Neuronal stem cell (in vitro differentiated cells): Measurements from ENCODE around the gene ZNF597. TPM values are rescaled to one million over a fixed set of nuclear protein-coding genes. Genes with fewer than 3 reads are reported as not detected.

Experiments
- DNase-seq: peaks from one replicate; pipeline ENCODE4 v3.0.0-alpha.2; 2013; ENCODE audit warnings: low spot score
- H2AFZ ChIP-seq: one replicate; pipeline ENCODE4 v1.6.1; 2013; ENCODE audit warnings: mild to moderate bottlenecking, low read length, inconsistent platforms
- H2AK5ac ChIP-seq: 2 replicates; pipeline ENCODE4 v1.6.1; 2013; ENCODE audit warnings: low read depth, mild to moderate bottlenecking, inconsistent platforms, low read length, moderate library complexity, mixed read lengths
- H2BK120ac ChIP-seq: 2 replicates; pipeline ENCODE4 v1.6.1; 2013; ENCODE audit warnings: low read depth, mild to moderate bottlenecking, inconsistent platforms, low read length, moderate library complexity, mixed read lengths
- H2BK12ac ChIP-seq: one replicate; pipeline ENCODE4 v1.6.1; 2013; ENCODE audit warnings: low read length, inconsistent platforms
- H2BK15ac ChIP-seq: 2 replicates; pipeline ENCODE4 v1.6.1; 2013; ENCODE audit warnings: mild to moderate bottlenecking, low read length, inconsistent platforms, mixed read lengths
- H2BK5ac ChIP-seq: one replicate; pipeline ENCODE4 v1.6.1; 2013; ENCODE audit warnings: inconsistent platforms, mild to moderate bottlenecking, low read length, moderate library complexity
- H3K14ac ChIP-seq: one replicate; pipeline ENCODE4 v1.6.1; 2013; ENCODE audit warnings: low read length, inconsistent platforms
- H3K18ac ChIP-seq: 2 replicates; pipeline ENCODE4 v1.6.1; 2013; ENCODE audit warnings: low read length, inconsistent platforms
- H3K23ac ChIP-seq: 2 replicates; pipeline ENCODE4 v1.6.1; 2013; ENCODE audit warnings: low read depth, mild to moderate bottlenecking, mixed read lengths, low read length, inconsistent platforms; ENCODE audit not compliant: poor library complexity
- H3K27ac ChIP-seq: replicated peaks from 3 replicates; pipeline ENCODE4 v1.5.1; 2013; ENCODE audit warnings: low read length, inconsistent platforms
- H3K27me3 ChIP-seq, 3 experiments: 2 replicates each; pipeline ENCODE4 v1.6.1; 2013; ENCODE audit warnings: low read length in 3 of 3, mild to moderate bottlenecking in 2 of 3, inconsistent platforms in 1 of 3, low read depth in 1 of 3, mixed read lengths in 1 of 3, moderate library complexity in 1 of 3; ENCODE audit not compliant: control insufficient read depth in 3 of 3, insufficient read depth in 3 of 3
- H3K36me3 ChIP-seq, 2 donors: replicated peaks in 1 of 2; 2 replicates each; pipeline ENCODE4 v1.6.1; 2013; ENCODE audit warnings: low read length in 2 of 2; ENCODE audit not compliant: control insufficient read depth in 2 of 2, insufficient read depth in 2 of 2
- H3K4ac ChIP-seq: 2 replicates; pipeline ENCODE4 v1.6.1; 2013; ENCODE audit warnings: inconsistent platforms, mild to moderate bottlenecking, low read length, moderate library complexity
- H3K4me1 ChIP-seq, 2 donors: 1 replicate in 1 of 2; 2 replicates in 1 of 2; pipeline ENCODE4 v1.6.1; 2013; ENCODE audit warnings: low read length in 2 of 2, low read depth in 1 of 2; ENCODE audit not compliant: control insufficient read depth in 2 of 2, insufficient read depth in 1 of 2
- H3K4me2 ChIP-seq: one replicate; pipeline ENCODE4 v1.6.1; 2013; ENCODE audit warnings: mild to moderate bottlenecking, low read length, inconsistent platforms; ENCODE audit not compliant: insufficient read depth, poor library complexity, severe bottlenecking
- H3K4me3 ChIP-seq, 2 donors: 2 replicates each; pipeline ENCODE4 v1.5.1; 2013; ENCODE audit warnings: low read length in 2 of 2, mild to moderate bottlenecking in 2 of 2, inconsistent platforms in 1 of 2, moderate library complexity in 1 of 2
- H3K79me1 ChIP-seq: one replicate; pipeline ENCODE4 v1.6.1; 2013; ENCODE audit warnings: low read depth, mild to moderate bottlenecking, inconsistent platforms, low read length, moderate library complexity
- H3K9ac ChIP-seq: one replicate; pipeline ENCODE4 v1.6.1; 2013; ENCODE audit warnings: mild to moderate bottlenecking, low read depth, low read length, inconsistent platforms; ENCODE audit not compliant: poor library complexity
- H3K9me3 ChIP-seq, 2 donors: replicated peaks in 1 of 2; 2 replicates each; pipeline versions ENCODE3 to v1.6.1; 2013; ENCODE audit warnings: low read length in 2 of 2, mild to moderate bottlenecking in 2 of 2, inconsistent platforms in 1 of 2, low read depth in 1 of 2, mixed read lengths in 1 of 2, moderate library complexity in 1 of 2; ENCODE audit not compliant: control insufficient read depth in 2 of 2, insufficient read depth in 1 of 2
- H4K8ac ChIP-seq: one replicate; pipeline ENCODE4 v1.6.1; 2013; ENCODE audit warnings: low read depth, mild to moderate bottlenecking, inconsistent platforms, low read length, moderate library complexity
- H4K91ac ChIP-seq: one replicate; pipeline ENCODE4 v1.6.1; 2013; ENCODE audit warnings: low read length, low read depth, mild to moderate bottlenecking, inconsistent platforms; ENCODE audit not compliant: poor library complexity
- WGBS, 2 donors: extraction: QIAGEN DNeasy Blood & Tissue Kit; methylation state at CpG; one replicate each; pipeline ENCODE4 v1.1.7; 2013; ENCODE audit warnings: missing lambda C conversion rate in 2 of 2, mixed read lengths in 1 of 2; ENCODE audit not compliant: insufficient read length in 2 of 2, insufficient replicate concordance in 1 of 2; ENCODE audit errors: extremely low coverage in 2 of 2; 5-methylcytosine and 5-hydroxymethylcytosine counted together
- polyA plus RNA-seq, 2 experiments: library from polyadenylated mRNA; stranded (reverse); fragments of 200-250 nt; gene quantifications; one replicate each; pipeline ENCODE4 v1.2.3, GENCODE V29; 2013

The ZNF597 gene, protein sequence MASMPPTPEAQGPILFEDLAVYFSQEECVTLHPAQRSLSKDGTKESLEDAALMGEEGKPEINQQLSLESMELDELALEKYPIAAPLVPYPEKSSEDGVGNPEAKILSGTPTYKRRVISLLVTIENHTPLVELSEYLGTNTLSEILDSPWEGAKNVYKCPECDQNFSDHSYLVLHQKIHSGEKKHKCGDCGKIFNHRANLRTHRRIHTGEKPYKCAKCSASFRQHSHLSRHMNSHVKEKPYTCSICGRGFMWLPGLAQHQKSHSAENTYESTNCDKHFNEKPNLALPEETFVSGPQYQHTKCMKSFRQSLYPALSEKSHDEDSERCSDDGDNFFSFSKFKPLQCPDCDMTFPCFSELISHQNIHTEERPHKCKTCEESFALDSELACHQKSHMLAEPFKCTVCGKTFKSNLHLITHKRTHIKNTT
- polyA plus RNA-seq (2013, experiment 1 of 2): 0.88 TPM
- 0.89 TPM for polyA plus RNA-seq (2013, experiment 2 of 2)

GRCh38 chr16:3443108-3444031 is at the start of gene ZNF597, which contains the start of gene NAA60:
Gene ZNF597, minus strand, starts transcription at chr16:3443504. Its CDS starts 351 bp downstream, at chr16:3443153.
Gene NAA60, plus strand, starts transcription at chr16:3443680. Its CDS starts 32,548 bp downstream, at chr16:3476228.
- peak within 1 kb of the TSS; percentile 58 for H3K4me2 ChIP-seq
- H3K9ac ChIP-seq: peak within 1 kb of the TSS; percentile 71
- no peak within 1 kb of the TSS for H2BK5ac ChIP-seq
- H2AFZ ChIP-seq: peak within 1 kb of the TSS; percentile 77
- H2BK120ac ChIP-seq: no peak within 1 kb of the TSS
- peaks cover 0 to 2% of the 10 kb centered on the region in 2 donors for H3K4me1 ChIP-seq
- DNase-seq: peak; percentile 78
- H2BK15ac ChIP-seq: no peak within 1 kb of the TSS
- WGBS, 2 donors: no CpG with 5 or more reads among the region's 61 CpGs
- peak within 1 kb of the TSS; percentile 2 for H3K14ac ChIP-seq
- no peak within 1 kb of the TSS for H4K91ac ChIP-seq
- H3K79me1 ChIP-seq: no peaks in the 10 kb centered on the region
- no peak within 1 kb of the TSS for H3K4ac ChIP-seq
- H3K18ac ChIP-seq: no peak within 1 kb of the TSS
- H3K27me3 ChIP-seq: no peaks in the 10 kb centered on the region
- peaks cover 4 to 38% of the 10 kb centered on the region in 2 donors for H3K36me3 ChIP-seq
- no peak within 1 kb of the TSS for H4K8ac ChIP-seq
- no peak within 1 kb of the TSS for H2BK12ac ChIP-seq
- H3K23ac ChIP-seq: no peak within 1 kb of the TSS
- H3K4me3 ChIP-seq: peak within 1 kb of the TSS; percentile 60 to 89
- H2AK5ac ChIP-seq: no peak within 1 kb of the TSS
- no peak within 1 kb of the TSS for H3K27ac ChIP-seq
- peaks cover 0 to 6% of the 10 kb centered on the region in 2 donors for H3K9me3 ChIP-seq

- H3K23ac ChIP-seq: no peak overlapping the region
- no peak overlapping the region for H2BK12ac ChIP-seq
- peaks cover 11% of the 10 kb centered on the region for H3K79me1 ChIP-seq
- peak overlapping the region in 1 of 2 donors; percentile 30 for H3K4me3 ChIP-seq
- H2BK120ac ChIP-seq: no peak overlapping the region
- H3K4me1 ChIP-seq: no peaks in the 10 kb centered on the region
- no peak overlapping the region for H3K4ac ChIP-seq
- peaks cover 6 to 8% of the 10 kb centered on the region in 2 donors for H3K36me3 ChIP-seq
- no peak overlapping the region for H4K91ac ChIP-seq
- H4K8ac ChIP-seq: peak overlapping the region; percentile 92
- H3K4me2 ChIP-seq: no peak overlapping the region
- H2AK5ac ChIP-seq: no peak overlapping the region
- H2BK5ac ChIP-seq: no peak overlapping the region
- no peak overlapping the region for H3K14ac ChIP-seq
- no peak overlapping the region for H3K27ac ChIP-seq
- H3K9me3 ChIP-seq: peaks cover 0 to 2% of the 10 kb centered on the region in 2 donors
- H2AFZ ChIP-seq: no peak overlapping the region
- no CpG with 5 or more reads among the region's 10 CpGs for WGBS, 2 donors
- H3K27me3 ChIP-seq: no peaks in the 10 kb centered on the region
- DNase-seq: no peak
- H3K18ac ChIP-seq: no peak overlapping the region
- H2BK15ac ChIP-seq: no peak overlapping the region
- no peak overlapping the region for H3K9ac ChIP-seq
Observed at GRCh38 chr16:3492356-3492755, 49.1 kb upstream of the ZNF597 start.

- Histone ChIP-seq H3K27ac (no peak overlapping the region), H3K23ac (no peak overlapping the region), H3K14ac (no peak overlapping the region), H3K27me3 (no peaks in the 10 kb centered on the region), H3K4me2 (no peak overlapping the region), H2AFZ (no peak overlapping the region), H2BK15ac (no peak overlapping the region), H3K4me3 (no peak overlapping the region), H4K91ac (no peak overlapping the region), H3K18ac (no peak overlapping the region), H3K79me1 (peaks cover 12% of the 10 kb centered on the region), H2BK5ac (no peak overlapping the region), H2BK12ac (no peak overlapping the region), H3K9ac (no peak overlapping the region), H2BK120ac (no peak overlapping the region), H4K8ac (peak overlapping the region; percentile 82), H3K4me1 (no peaks in the 10 kb centered on the region), H3K9me3 (peaks cover 0 to 3% of the 10 kb centered on the region in 2 donors), H3K36me3 (peaks cover 9 to 19% of the 10 kb centered on the region in 2 donors), H3K4ac (no peak overlapping the region), H2AK5ac (no peak overlapping the region)
- WGBS, 2 donors: no CpG with 5 or more reads among the region's 17 CpGs
- DNase-seq: no peak
Observed at GRCh38 chr16:3490911-3491629, 47.8 kb upstream of the ZNF597 start.
